H54 (cell line): ENCODE measurements around the gene RAMP1.

Experiments
- DNase-seq: peaks from one replicate; pipeline ENCODE4 v3.0.0; 2011; ENCODE audit warnings: low spot score, mixed read lengths; ENCODE audit not compliant: insufficient read length
- FAIRE-seq: peaks from 3 replicates; lab custom pipeline; 2011; peaks lifted over from hg19 to GRCh38; lab: Jason Lieb, UNC
- POLR2A ChIP-seq: IDR thresholded peaks from 2 replicates; pipeline ENCODE4 v1.6.1; 2011; ENCODE audit warnings: low read depth, mild to moderate bottlenecking, low read length

Gene RAMP1

DNA sequence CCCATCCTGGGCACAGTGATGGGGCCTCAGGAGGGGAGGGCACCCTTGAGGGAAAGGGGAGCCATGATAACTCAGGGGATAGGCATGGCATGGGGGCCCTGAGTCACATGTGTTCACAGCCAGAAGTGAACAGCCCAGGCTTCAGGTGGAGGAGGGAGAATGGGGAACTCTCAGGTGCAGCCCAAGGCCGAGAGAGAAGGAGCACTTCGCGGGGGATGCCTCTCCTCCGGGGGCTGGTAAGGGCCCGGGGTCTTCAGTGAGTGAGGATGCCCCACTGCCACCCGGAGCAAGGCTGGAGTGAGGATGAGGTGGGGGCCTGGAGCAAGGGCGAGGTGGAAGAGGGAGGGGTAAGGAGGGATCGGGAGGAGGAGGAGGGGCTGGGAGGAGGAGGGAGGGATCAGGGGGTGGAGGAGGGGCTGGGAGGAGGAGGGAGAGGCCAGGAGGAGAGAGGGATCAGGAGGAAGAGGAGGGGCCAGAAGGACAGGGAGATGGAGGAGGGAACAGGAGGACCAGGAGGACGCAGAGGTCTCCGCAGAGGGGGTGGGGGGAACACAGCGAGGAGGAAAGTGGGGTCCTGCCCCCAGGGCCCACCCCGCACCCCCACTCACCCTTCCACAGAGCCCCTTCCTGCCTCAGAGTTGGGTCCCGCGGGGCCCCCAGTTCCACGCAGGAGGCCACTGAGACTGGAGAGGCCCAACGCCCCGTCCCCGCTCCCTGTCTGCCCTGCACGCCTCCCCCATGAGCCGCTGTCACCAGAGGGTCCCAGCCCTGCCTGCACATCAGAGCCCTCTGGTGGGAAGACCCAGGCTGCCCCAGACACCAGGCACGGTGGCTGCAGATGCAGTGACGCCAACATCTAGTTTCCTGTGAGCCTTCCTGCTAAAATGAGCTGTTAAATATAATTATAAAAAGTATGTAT, 42.8 kb downstream of the RAMP1 start:
- no peak for TF ChIP-seq POLR2A
- FAIRE-seq (no peak), DNase-seq (no peak)

DNA sequence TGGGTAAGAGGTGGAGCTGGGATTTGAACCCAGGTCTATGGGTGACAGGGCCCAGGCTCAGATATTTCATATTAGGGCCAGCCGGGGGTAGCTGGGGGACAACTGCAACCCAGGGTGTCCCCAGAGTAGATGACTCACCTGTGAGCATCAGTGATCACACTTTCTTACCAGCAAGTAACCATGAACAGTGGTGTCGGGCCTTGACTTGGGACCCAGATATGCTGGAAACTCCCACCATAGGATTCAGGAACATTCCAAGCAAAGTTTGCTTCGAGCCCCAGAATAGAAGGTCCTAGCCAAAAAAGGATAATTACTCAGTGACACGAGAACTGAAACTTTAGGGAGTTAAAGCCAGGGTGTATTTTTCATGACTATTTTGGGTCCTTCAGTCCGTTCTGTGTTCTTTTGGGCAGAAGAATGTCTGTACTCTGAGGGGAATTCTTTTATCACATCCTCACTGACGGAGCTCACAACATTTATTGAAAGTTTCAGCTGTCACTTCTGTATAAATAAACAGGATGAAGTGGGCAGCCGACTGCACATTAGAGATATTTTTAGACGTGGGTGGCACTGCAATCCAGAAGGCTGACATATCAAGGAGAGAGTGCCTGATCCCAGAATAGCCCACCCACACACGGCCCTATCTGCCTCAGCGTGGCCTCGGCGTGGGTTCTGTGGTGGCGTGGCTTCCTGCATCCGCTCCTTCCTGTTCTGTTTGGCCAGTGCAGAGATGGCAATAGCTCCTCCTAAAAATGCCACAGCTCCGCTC, 45.6 kb downstream of the RAMP1 start:
- no peak for TF ChIP-seq POLR2A
- DNase-seq (no peak), FAIRE-seq (no peak)

DNA sequence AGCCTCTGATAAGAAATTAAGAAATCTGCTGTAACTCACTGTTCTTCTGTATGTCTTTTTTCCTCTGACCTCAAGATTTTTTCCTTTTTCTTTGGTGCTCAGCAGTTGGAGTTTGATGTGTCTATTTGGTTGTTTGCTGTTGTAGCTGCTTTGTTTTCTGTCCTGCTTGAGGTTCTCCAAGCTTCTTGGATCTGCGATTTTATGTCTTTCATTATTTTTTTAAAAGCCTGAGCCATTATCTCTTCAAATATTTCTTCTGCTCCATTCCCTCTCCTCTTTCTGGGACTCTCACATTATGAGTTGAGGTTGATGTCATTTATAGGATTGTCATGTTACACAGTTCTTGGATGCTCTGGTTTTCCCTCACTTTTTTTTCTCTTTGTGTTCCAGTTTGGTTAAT, 47.7 kb downstream of the RAMP1 start:
- DNase-seq, result no peak
- no peak for FAIRE-seq
- TF ChIP-seq POLR2A, result no peak

DNA sequence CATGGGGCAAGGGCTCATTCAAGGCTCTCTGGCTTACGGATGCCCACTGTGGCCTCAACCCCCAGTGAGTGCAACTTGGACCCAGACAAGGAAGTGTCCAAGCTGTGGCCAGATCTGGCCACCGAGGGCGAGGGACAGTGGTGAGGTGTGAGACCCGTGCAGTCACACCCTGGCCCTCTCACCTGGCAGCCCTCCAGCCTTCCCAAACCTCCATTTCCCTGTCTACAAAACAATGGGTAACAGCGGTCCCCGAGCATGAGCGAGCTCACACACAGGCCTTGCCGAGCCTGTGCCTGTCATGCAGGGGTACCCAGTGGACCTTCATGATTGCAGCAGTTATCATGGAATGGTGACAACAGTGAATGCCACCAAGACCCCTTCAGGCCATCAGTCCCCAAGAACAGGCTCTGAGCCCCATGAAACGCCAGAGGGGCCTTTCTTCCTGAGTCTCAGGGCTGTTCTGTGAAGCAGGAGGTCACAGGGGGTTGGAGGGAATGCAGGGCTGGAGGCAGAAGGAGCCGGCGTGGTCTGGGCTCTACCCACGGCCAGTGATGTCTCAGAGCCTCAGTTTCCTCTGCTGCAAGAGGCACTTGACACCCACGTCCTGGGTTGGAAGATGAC, 49.8 kb downstream of the RAMP1 start:
- DNase-seq (no peak), FAIRE-seq (no peak)

DNA sequence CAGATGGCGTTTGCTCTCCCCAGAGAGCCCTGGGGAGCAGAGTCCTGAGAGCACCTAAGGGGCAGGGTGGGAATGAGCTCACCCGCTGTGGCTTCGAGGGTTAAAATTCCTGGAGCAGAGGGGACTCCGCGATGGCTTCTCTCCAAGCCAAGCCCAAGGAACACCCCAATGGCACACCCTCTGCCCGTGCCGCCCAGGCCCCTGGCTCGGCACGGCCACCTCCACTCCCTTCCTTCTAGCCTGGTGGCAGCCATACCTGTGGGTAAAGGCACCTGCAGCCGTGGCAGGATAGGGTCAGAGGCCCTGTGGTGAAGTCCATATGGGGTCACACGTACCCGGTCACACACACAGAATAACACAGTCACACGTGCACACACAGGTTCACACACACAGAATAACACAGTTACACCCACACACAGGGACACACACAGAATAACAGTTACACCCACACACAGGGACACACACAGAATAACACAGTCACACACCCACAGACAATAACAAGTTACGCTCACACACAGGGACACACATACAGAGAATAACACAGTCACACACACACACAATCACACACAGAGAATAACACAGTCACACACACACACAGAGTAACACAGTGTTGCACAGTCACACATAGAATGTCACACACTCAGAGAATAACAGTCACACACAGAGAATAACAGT, 50.5 kb downstream of the RAMP1 start:
- FAIRE-seq, result no peak
- TF ChIP-seq POLR2A, result no peak
- DNase-seq, result no peak

More for the DNA sequence above, 49.8 kb downstream of the RAMP1 start:
- no peak for TF ChIP-seq POLR2A

DNA sequence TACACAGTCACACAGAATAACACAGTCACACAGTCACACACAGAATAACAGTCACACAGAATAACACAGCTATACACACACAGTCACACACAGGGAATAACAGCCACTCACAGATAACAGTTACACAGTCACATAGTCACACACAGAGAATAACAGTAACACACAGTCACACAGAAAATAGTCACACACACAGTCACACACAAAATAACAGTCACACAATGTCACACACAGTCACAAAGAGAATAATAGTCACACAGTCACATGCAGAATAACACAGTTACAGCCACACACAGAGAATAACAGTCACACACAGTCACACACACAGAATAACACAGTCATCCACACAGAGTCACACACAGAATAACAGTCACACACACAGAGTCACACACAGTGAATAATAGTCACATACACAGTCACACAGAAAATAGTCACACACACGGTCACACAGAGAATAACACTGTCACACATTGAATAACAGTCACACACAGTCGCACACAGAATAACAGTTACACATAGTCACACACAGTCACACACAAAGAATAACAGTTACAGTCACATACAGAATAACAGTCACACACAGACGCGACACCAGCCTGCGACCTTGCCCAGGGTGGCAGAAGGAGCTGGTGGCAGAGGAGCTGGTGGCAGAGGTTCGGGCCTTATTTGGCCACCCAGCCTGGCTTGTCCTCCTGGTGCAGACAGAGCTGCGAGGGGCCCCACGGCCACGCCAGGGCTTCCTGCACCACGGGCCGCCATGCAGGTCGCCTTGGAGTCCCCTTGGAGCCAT, 51.3 kb downstream of the RAMP1 start:
- DNase-seq (no peak), FAIRE-seq (no peak)
- TF ChIP-seq POLR2A, result no peak

DNA sequence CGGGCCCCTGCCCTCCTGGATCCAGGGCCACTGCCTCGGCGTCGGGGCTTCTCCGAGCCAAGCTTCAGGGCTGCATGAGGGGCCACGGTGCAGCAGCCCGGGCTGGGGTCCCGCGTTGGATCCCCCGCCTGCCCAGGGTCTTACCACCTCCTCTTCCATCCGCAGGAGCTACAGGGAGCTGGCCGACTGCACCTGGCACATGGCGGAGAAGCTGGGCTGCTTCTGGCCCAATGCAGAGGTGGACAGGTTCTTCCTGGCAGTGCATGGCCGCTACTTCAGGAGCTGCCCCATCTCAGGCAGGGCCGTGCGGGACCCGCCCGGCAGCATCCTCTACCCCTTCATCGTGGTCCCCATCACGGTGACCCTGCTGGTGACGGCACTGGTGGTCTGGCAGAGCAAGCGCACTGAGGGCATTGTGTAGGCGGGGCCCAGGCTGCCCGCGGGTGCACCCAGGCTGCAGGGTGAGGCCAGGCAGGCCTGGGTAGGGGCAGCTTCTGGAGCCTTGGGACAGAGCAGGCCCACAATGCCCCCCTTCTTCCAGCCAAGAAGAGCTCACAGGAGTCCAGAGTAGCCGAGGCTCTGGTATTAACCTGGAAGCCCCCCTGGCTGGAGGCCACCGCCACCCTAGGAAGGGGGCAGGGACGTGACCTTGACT, 52.1 kb downstream of the RAMP1 start:
- no peak for TF ChIP-seq POLR2A
- no peak for DNase-seq
- FAIRE-seq, result no peak

DNA sequence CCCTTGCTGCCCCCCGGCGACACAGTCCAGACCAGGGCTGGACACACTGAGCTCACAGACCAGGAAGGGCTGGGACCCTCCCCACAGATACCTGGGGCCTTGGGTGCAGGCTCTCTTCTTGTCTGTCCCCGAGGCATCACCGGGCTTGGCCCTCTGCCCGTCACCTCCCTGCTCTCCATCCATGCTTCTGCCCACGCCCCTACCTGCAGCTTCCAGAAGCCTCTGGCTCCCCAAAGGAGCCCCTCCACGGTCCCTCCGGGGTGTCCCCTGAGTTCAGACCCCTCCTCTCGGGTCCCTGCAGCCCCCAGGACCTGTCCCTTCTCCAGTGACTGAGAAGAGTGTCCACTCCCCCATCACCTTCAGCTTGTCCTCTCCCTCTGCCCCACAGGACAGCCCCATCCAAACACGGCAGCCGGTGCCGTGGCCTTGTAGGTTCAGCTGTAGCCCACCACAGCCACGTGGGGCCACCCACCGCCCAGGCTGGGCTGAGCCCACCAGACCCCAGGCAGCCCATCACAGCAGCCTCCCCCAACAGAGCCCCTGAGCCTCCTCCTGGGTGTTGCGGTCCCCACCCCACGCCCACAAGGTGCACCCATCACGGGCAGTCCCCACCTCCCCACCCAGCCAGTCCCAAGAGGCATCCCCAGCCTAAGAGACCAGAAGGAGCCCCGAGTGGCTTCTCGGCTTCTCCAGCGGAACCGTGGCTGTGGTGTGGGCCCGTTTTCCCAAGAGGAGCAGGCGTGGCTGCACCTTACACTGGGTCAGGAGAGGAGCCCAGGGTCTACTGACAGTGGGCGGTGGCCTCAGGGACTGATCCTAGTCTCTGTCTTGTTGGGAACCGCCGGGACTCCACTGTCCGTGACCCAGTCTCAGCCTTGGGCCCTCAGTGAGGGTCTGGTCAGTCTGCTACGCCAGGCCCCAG, 53.1 kb downstream of the RAMP1 start:
- no peak for DNase-seq
- FAIRE-seq, result no peak
- TF ChIP-seq POLR2A, result no peak

DNA sequence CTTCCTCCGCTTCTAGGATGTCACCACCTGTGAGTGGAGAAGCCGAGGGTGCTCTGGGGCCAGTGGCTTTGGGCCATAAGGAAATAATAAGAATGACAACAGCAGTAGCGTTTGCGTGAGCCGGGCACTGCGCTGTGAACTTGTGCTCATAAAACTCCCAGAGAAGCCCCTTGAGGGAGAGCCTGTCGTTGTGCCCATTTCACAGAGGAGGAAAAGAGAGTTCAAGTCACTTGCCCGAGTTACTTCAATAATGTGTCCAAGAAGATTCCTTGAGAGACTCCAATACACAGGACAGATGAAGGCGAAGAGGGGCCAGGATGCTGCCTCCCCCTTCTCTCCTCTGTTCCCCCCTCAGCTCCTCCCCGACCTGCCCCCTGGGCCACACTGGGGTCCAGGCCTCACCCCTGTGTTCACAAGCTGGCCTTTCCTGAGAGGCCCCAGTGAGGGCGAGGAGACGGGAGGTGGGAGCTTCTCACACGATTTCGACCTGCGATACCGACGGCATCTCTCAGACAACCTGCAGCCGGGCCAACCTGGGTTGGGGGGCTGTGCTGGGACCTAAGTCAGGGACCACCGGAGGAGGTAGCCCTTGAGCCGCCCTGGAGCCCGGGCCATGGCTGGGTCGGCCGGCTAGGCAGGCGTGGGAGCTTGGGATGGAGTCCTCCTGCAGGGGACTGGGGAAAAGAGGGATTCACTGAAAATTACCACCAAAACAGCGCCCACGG, 53.9 kb downstream of the RAMP1 start:
- TF ChIP-seq POLR2A, result no peak
- DNase-seq, result no peak
- FAIRE-seq, result no peak

DNA sequence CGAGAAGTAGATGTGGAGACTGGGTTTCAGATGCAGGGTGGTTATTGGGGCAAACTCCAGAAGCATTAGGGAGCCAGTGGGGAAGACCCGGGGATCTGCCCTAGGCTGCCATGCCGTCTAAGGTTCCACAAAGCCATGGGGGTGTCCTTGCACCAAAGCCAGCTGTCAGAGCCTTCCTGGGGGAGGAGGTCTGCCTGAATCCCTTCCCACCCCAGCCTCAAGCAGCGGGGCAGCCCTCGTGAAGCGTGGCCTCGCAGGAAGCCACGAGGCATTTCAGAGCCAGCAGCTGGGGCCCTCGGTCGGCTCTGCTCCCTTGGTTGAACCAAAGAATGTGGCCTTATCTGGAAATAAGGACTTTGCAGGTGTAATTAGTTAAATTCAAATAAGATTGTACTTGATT, 56.2 kb downstream of the RAMP1 start:
- FAIRE-seq (no peak), DNase-seq (no peak)
- no peak for TF ChIP-seq POLR2A

DNA sequence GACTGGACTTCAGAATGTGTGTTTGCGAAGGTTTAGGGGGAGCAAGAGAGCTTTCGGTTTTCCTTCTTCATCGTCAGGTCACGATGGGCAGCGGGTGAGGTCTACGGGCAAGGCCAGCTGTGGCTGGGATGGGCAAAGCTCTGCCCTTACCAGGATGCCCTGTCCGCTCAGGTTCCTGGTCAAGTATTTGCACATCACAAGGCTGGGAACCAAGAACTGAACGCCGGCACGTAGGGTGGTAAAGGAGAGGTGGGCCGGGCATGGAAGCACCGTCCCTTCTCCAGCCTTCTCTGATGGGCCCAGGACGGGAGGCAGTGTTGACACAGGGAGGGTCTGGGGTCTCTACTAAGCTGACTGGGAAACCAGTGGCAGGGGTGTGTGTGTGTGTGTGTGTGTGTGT, 56.9 kb downstream of the RAMP1 start:
- DNase-seq, result no peak
- TF ChIP-seq POLR2A, result no peak
- no peak for FAIRE-seq
